Measurements from ENCODE around the gene FASTKD2.

- TF ChIP-seq CTCF (IDR thresholded peaks at IDR 0.05) (no peak), POLR2A (IDR thresholded peaks at IDR 0.05) (no peak)
These were observed 32.1 kb upstream of the FASTKD2 start for GRCh38 chr2:206733341-206733740.
